Measurements from ENCODE around the gene GDF15.
"Not testable (repeated sequence)": the region's sequence is repeated elsewhere in the genome, so short reads cannot be mapped to it uniquely, and the experiment has no call there.

Gene GDF15

GRCh38 chr19:18364826-18365528, 21.0 kb upstream of the GDF15 start:
- DNase-seq, result peak; percentile 92

GRCh38 chr19:18366021-18366435, 19.9 kb upstream of the GDF15 start:
- no peak for DNase-seq

GRCh38 chr19:18368504-18369222, 17.3 kb upstream of the GDF15 start:
- DNase-seq, result no peak

GRCh38 chr19:18373407-18373891, 12.5 kb upstream of the GDF15 start:
- no peak for DNase-seq

GRCh38 chr19:18373892-18374629, 11.9 kb upstream of the GDF15 start:
- DNase-seq, result peak; percentile 69

GRCh38 chr19:18377026-18377425, 8.9 kb upstream of the GDF15 start:
- DNase-seq, result peak; percentile 24

GRCh38 chr19:18379803-18380747, 5.9 kb upstream of the GDF15 start:
- DNase-seq, result no peak

- DNase-seq, result no peak
These were observed 5.1 kb upstream of the GDF15 start for GRCh38 chr19:18380843-18381242.

GRCh38 chr19:18383622-18384021, 2.3 kb upstream of the GDF15 start:
- DNase-seq, result not testable (repeated sequence)

- DNase-seq, result no peak
These were observed 1.2 kb upstream of the GDF15 start for GRCh38 chr19:18384775-18385174.

- DNase-seq, result no peak
These were observed 641 bp upstream of the GDF15 start for GRCh38 chr19:18385359-18385674.

GRCh38 chr19:18386543-18387271, 749 bp downstream of the GDF15 start:
- no peak for DNase-seq

- DNase-seq, result peak; percentile 84
These were observed 2.4 kb downstream of the GDF15 start for GRCh38 chr19:18388100-18388959.

GRCh38 chr19:18388960-18389725, 3.2 kb downstream of the GDF15 start:
- DNase-seq, result no peak

- DNase-seq, result no peak
These were observed 3.7 kb downstream of the GDF15 start for GRCh38 chr19:18389726-18390064.

- no peak for DNase-seq
These were observed 4.3 kb downstream of the GDF15 start for GRCh38 chr19:18390065-18390907.

GRCh38 chr19:18391509-18392075, 5.6 kb downstream of the GDF15 start:
- no peak for DNase-seq

GRCh38 chr19:18392417-18392816, 6.5 kb downstream of the GDF15 start:
- DNase-seq, result no peak

- no peak for DNase-seq
These were observed 7.0 kb downstream of the GDF15 start for GRCh38 chr19:18392926-18393325.
